HG03139 (cell line): ENCODE data around the gene NRSN2.
A peak's percentile ranks its signal among the peaks of the same experiment; 100 is the strongest.
"Not testable (repeated sequence)": the region's sequence is repeated elsewhere in the genome, so short reads cannot be mapped to it uniquely, and the experiment has no call there.

Experiments
- ATAC-seq: cut with Tn5 transposase; IDR thresholded peaks from one replicate; pipeline ENCODE4 v1.9.1; 2021; ENCODE audit not compliant: unreplicated experiment

The NRSN2 gene

DNA sequence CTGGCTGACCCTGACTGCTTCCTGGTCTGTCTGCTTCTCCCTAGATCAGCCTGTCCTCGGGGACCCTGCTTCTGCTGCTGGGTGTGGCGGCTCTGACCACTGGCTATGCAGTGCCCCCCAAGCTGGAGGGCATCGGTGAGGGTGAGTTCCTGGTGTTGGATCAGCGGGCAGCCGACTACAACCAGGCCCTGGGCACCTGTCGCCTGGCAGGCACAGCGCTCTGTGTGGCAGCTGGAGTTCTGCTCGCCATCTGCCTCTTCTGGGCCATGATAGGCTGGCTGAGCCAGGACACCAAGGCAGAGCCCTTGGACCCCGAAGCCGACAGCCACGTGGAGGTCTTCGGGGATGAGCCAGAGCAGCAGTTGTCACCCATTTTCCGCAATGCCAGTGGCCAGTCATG, 6.3 kb downstream of the NRSN2 start:
- no peak for ATAC-seq

GRCh38 chr20:354298-354977, 7.5 kb downstream of the NRSN2 start:
- ATAC-seq: peak; percentile 91

DNA sequence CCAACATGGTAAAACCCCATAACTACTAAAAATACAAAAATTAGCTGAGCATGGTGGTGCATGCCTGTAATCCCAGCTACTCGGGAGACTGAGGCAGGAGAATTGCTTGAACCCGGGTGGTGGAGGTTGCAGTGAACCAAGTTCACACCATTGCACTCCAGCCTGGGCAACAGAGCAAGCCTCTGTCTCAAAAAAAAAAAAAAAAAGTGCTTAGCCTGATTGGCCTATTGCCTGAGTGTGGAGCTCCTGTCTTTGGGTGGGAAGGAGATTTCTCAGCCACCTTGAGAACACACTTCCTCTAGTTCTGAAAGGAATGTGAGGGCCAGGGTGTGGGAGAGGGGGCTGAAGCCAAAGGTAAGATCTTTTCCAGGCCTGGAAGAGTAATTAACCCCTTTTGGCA, 9.2 kb downstream of the NRSN2 start:
- ATAC-seq: not testable (repeated sequence)

DNA sequence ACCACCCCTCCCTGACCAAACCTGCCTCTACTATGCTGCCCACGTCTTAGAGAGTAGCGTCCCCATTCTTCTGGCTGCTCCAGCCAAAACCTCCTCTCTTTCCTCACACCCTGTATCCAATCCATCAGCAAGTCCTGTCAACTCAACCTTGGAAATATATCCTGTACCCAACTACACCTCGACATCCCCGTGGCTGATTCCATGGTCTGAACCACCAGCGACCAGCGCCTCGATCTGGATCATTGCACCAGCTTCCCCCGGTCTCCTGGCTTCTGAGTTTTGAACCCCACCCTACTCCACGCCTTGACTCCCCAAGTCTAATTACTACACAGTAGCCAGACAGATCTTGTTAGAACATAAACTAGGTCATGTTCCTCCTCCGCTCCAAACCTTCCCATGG, 9.8 kb downstream of the NRSN2 start:
- ATAC-seq: no peak

GRCh38 chr20:358891-359555, 12.1 kb downstream of the NRSN2 start:
- no peak for ATAC-seq

DNA sequence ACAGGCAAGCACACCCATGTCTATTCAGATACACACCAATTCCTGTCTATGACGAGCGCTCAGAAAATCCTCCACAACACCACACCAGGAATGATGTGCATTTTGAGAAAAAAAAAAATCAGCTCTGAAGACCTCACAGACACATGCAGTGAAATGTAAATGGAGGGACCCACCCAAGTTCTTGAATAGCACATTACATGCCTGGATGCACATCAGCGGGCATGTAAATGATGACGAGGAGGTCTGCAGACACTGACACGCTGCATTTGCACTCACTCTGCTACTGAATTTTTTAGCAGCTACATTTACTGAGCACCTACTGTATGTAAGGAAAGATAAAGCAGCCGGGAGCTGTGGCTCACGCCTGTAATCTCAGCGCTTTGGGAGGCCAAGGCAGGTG, 14.7 kb downstream of the NRSN2 start:
- no peak for ATAC-seq

DNA sequence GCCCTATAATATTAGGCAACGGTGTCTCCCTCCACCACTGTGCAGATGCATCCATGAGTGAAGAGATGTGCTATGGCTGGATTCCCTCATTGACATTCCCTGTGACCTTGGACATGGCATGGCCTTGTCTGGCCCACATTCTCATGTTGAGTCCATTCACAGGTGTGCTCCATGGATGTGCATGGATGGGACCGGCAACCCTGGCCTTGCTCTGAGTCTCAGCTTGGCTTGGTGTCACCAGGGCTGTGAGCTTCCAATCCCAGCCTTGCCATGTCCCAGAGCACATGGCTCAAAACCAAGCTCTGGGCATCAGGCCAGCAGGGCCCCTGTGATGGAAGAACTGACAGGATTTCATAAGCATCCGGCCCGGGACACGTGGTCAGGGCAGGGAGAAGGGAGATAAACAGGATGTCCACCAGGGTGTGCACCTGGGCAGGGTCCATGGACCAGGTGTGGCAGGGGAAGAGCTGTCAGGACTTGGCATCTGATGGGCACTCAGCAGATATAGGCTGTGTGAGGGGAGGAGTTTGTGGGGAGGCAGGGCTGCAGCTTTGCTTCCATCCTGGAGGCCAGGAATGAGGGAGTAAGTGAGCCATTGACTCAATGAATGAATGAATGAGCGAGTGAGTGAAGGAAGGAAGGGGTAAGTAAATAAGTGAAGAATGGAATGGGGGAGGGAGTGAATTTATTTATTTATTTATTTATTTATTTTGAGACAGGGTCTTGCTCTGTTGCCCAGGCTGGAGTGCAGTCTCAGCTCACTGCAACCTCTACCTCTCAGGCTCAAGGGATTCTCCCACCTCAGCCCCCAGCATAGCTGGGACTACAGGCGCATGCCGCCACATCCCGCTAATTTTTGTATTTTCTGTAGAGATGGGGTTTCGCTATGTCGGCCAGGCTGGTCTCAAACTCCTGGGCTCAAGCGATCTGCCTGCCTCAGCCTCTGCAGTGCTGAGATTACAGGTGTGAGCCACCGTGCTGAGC, 15.7 kb downstream of the NRSN2 start:
- ATAC-seq: no peak

- ATAC-seq: no peak
Measured at GRCh38 chr20:363319-364078, 16.6 kb downstream of the NRSN2 start.

- no peak for ATAC-seq
Measured at GRCh38 chr20:364905-365794, 18.2 kb downstream of the NRSN2 start.

DNA sequence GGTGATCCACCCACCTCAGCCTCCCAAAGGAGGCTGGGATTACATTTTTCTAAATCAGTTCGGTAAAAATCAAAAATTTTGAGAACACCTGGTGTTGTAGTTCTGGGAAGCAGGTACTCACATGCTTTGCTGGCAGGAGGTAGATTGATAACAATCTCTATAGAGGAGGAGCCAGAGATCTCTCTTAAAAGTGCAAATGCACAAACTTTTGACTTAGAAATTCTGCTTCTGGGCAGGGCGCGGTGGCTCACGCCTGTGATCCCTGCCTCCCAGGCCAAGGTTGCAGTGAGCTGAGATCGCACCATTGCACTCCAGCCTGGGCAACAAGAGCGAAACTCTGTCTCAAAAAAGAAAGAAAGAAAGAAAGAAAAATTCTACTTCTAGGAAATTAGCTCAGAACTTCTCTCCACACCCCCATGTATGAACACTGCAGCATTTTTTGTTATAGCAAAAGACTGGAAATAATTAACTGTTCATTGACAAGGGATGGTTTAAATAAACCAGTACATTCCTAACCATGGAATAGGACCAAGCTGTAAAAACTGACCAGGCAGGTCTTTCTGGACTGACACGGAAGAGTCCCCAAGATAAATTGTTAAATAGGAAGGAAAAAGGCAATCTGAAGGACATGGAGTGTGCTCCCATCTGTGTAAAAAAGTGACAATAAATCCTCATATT, 19.3 kb downstream of the NRSN2 start:
- no peak for ATAC-seq

GRCh38 chr20:366719-367485, 20.0 kb downstream of the NRSN2 start:
- no peak for ATAC-seq

GRCh38 chr20:367486-367887, 20.6 kb downstream of the NRSN2 start:
- ATAC-seq: no peak

DNA sequence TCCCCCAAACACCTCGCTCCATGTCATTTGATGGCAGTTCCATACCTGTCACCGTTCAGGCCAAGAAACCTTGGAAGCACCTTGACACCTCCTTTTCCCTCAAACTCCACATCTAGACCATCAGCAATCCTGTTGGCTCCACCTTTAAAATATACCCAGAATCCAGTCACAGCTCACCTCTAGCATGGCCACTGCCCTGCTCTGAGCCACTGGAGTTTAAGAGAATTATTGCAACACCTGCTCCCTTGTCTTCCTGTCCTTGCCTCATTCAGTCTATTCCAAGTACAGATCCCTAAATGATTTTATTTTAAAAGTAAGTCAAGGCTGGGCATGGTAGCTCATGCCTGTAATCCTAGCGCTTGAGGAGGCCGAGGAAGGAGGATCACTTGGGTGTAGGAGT, 22.0 kb downstream of the NRSN2 start:
- no peak for ATAC-seq

DNA sequence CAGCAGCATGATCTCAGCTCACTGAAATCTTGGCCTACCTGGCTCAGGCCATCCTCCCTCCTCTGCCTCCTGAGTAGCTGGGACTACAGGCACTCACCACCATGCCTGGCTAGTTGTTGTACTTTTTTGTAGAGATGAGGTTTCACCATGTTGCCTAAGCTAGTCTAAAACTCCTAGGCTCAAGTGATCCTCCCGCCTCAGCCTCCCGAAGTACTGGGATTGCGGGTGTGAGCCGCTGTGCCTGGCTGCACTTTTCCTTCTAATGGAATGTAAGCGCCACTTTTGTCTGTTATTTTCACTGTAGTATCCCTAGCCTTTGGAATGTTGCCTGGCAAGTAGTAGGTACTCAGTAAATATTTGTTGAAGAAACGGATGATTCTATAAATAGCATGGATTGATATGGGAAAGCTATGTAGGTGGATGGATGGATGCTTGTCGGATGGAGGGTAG, 23.3 kb downstream of the NRSN2 start:
- ATAC-seq: no peak

DNA sequence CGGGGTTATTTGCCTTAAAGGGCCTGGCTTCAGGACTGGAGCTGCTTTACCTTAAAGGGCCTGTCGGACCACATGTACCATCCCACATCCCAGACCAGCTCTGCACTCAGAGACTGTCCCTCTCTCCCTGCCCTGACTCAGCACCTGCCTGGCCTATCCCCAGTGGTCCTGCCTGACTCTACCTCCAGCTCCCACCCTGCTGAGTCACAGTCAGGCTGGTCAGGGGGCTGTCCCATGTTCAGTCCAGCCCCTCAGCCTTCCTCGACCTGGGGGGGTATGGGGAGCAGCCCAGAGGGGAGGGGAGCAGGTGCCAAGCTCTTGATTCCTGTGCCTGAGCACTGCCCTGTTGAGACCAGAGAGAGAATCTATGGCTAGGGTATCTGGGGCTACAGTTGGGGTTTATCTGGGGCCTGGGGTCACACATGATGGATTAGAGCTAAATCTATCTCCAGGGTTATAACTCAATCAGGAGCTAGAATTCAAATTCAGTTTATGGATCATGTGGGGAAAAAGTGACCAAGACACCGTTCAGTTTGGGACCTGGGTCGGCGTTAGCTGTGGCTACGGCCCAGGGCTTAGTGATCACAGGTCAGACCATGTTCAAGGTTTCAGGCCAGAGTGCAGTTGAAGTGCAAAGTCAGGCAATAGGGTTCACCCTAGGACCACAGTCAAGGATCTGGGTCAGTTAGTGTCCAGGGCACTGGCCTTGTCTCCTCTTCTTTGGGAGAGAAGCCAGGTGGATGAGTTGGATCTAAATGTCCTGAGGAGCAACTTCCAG, 24.3 kb downstream of the NRSN2 start:
- ATAC-seq: no peak

DNA sequence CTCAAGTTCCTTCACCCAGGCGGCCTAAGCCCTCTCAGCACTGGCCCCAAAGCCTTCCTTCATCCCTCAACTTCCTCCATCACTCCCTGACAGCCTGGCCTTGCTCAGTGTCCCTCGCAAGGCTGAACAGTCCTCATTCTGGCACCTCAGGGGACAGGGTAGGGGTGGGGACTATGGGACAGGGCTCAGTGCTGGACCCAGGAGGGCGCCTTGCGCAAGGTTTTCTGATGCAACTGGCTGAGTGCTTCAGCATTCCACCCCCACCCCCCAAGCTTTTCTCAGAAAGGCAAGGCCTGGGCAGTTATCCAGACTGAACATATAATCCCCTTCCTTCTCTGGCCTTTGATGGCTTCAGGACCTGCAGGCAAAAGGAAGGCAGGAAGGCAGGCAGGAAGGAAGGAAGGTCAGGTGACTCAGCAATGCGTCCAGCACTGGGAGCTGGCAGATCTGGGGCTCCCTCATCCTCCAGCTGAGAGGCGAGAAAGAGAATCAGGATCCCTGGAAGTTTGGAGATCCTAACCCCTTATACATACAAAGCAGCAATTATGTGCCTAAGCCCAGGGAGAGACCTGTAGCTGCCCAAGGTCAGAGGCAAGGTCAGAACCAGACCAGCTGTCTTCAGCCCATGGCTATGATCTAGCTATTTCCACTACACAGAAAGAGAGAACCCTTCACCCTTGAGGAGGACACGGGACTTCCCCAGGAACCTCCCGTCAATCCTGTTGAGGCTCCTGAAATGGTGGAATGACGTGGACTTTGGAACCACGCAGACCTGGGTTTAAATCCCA, 25.0 kb downstream of the NRSN2 start:
- ATAC-seq: no peak

GRCh38 chr20:372543-373082, 25.7 kb downstream of the NRSN2 start:
- not testable (repeated sequence) for ATAC-seq
